Body of pancreas (tissue), 4 donors: ENCODE results near the gene SIK3.

Experiments
- CTCF ChIP-seq, 7 experiments: fragments of 450-650 bp in 4 of 7; fragments of 200-600 bp in 3 of 7; sonication (generic) in 3 of 7; IDR thresholded peaks; one replicate each; pipeline ENCODE4 v1.5.1; 2016 to 2019; ENCODE audit warnings: antibody characterized with exemption in 7 of 7
- POLR2A ChIP-seq, 3 donors: fragments of 450-650 bp; IDR thresholded peaks; one replicate each; pipeline ENCODE4 v1.6.1; 2016; ENCODE audit warnings: antibody characterized with exemption in 3 of 3, mild to moderate bottlenecking in 2 of 3

DNA sequence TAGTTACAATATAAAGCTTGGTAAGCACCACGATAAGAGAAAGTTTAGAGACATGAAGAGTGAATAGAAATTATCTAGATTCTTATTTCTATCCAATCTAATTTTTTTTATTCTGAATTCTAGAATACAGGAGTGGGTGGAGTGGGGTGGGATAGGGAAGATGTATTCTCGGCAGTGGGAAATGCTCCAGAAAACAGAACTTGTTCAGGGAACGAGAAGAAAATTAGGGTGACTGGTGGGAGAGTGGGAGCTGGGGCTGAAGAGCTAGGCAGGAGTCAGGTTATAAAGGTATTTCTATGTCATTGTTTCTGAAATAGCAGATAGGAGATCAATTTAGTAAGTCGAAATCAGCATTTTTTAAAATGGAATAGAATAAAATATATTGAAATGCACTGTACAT is 207.6 kb downstream of the SIK3 start:
- no peak for TF ChIP-seq CTCF (IDR thresholded peaks at IDR 0.05)
- TF ChIP-seq POLR2A (IDR thresholded peaks at IDR 0.05), result no peak
